AG08396 (cell line): ENCODE measurements around the gene ZNF485.
A peak's percentile ranks its signal among the peaks of the same experiment; 100 is the strongest.
"Not testable (repeated sequence)": the region's sequence is repeated elsewhere in the genome, so short reads cannot be mapped to it uniquely, and the experiment has no call there.

Experiments used
- DNase-seq: peaks from one replicate; pipeline ENCODE4 v3.0.0; 2012; ENCODE audit warnings: low spot score, mixed read lengths

The ZNF485 gene

DNA sequence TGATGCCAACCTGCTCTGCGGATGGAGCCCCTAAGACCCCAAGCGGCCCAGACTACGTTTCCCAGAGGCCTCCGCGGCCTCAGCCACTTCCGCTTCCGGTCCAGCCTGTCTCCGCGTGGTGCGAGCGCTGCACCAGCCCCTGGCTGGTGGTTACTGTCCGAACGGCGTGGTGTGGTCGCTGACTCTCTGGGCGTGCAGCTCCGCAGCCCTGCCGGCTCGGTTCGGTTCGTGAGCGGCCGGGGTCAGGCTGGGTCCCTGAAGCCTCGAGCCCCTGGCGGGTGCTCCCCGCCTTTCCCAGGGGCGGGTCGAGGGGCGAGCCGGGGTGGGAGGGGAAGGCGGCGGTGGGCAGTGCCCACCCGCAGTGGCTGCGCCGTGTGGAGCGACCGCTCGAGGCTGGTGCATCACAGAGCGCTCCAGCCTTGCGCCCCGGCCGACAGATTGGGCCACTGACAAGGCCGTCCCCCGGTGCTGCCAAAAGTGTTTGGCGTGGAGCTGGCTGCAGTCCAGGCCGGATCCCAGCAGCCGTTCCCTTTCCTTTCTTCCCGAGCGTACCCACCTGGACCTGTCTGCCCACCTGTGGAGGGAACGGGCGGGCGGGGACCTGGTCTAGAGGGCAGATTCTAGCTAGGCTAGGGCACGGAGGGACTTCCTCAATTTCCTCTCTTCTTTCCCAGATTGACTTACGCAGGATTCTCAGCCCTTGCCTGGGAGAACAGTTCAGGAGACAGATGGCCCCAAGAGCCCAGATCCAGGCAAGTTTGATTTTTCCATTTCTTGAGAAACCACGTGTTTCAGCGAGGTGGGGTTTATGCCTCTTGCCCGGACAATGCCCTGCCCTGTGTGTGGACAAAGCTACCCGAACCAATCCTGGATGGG is at the start of gene ZNF485:
Gene ZNF485 (plus strand): TSS at position 116 of the 876 bp plus-strand sequence. CDS start 613 bp downstream, at position 729.
- DNase-seq, result peak; percentile 90

GRCh38 chr10:43557214-43557613 is 49.0 kb upstream of the ZNF485 start:
- no peak for DNase-seq

GRCh38 chr10:43569681-43570080 is 36.6 kb upstream of the ZNF485 start:
- DNase-seq, result no peak

DNA sequence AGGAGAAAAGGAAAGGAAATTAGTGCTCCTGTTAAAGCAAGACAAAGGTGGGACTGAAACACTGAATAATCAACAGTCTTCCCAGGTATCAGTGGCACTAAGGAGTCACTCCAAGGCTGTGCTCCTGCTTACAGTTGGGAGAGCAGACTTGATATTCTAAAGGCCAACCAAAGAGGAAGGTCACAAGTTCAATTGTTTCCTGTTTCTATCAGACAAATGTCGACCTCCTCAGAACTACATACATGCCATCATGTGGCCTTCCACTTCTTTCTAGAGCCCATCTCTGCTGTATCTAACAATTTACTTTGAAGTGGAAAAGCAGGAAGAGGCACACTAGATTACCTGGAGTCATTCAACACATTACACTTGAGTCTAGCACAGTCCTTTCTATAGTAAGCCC is 35.3 kb upstream of the ZNF485 start:
- DNase-seq, result no peak

GRCh38 chr10:43573250-43574000 is 32.8 kb upstream of the ZNF485 start:
- no peak for DNase-seq

DNA sequence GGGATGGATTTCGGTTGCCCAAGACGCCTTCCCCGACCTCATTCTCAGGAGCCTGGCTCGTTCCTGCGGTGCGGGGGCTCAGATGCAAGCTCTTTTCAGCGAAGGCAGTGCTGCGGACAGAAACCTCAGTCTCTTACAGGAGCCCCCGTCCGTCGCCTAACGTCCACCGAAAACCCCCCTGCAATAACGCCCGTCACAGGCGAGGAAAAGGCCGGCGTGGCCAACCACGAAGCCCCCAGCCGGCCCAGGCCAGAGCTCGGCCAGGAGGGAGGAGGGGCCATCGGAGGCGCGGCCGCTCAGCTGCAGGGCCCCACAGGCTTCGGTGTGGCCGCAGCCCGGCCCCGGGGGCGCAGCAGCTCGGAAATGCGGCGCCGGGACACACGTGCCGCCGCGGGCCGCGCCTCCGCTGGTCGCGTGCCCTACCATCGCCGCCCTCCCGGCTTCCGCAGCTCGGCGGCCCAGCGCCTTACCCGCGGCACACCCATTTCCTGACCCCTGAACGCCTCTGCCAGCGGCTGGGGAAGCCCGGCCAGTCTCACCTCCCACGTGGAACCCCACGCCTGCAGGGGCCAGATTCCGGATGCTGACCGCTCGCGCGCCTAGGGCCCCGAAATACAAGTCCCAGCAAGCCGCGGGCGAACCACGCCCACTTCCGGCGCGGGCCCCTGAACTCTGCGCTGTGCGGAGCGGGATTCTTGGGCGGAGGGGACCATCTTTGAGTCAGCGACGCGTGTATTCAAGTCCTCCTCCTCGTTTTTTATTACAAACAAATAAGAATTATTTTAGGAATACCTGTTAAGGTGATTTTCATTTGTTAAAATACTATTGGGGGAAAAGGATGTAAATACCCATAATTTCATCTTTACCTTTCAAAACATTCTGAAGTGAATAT is 32.0 kb upstream of the ZNF485 start, which contains the start of gene ZNF239:
Gene ZNF239 (minus strand): TSS at position 616 of the 892 bp plus-strand sequence. CDS start 16,537 bp downstream, outside the sequence.
- peak; percentile 91 for DNase-seq

GRCh38 chr10:43574906-43575305 is 31.3 kb upstream of the ZNF485 start:
- DNase-seq, result no peak

DNA sequence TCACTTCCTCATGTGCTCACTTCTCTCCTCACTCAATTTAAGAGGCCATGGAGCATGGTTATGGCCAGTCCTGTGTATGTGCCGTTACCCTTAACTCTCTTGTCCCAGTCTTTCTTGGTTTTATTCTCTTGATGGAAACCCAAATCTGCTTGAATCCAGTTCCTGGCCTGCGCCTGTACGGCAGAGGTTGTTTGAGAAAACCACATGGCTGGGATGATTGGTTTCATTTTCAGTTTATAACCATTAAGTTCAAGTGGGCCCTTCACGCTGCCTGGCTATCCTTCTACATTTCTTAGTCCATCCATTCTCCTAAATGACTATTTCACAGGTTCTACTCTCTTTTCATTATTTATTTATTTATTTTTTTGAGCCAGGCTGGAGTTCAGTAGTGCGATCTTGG is 30.2 kb upstream of the ZNF485 start:
- no peak for DNase-seq

GRCh38 chr10:43576580-43576979 is 29.7 kb upstream of the ZNF485 start:
- no peak for DNase-seq

DNA sequence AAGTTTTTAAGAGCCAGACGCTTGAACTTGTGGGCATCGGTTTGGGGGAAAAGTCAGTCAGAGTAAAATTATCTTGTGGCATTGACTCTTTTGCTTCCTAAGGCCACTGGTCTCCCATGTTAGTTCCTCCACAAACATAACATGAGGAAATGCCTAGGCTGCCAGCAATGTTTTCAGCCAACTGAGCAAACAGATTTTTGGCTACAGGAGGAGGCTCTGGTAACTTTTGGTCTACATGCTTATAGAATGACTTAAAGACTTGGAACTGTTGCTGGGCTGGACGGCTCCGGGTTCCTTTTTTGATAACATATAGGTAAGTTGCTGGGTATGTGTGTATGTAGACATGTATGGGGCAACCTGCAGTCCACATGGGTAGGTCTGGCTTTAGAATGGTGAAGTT is 22.2 kb upstream of the ZNF485 start:
- DNase-seq, result no peak

DNA sequence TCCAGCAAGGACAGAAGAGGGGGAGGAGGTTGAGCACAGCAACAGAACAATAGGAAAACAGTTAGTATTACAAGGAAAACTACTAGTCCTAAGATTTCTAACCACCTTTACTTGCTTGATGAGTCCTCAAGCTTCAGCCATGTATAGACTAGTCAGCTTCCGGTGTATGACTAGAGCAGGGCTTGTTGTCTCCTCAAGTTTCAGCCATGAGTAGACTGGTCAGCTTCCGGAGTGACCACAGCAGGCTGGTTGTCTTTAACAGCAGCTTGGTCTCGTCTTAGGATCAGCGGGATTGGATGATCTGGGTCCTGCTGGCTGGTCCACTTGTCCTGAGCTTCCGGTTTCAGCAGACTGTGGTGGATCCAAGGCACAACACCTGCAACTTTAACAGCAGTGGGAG is 21.2 kb upstream of the ZNF485 start:
- DNase-seq, result no peak

DNA sequence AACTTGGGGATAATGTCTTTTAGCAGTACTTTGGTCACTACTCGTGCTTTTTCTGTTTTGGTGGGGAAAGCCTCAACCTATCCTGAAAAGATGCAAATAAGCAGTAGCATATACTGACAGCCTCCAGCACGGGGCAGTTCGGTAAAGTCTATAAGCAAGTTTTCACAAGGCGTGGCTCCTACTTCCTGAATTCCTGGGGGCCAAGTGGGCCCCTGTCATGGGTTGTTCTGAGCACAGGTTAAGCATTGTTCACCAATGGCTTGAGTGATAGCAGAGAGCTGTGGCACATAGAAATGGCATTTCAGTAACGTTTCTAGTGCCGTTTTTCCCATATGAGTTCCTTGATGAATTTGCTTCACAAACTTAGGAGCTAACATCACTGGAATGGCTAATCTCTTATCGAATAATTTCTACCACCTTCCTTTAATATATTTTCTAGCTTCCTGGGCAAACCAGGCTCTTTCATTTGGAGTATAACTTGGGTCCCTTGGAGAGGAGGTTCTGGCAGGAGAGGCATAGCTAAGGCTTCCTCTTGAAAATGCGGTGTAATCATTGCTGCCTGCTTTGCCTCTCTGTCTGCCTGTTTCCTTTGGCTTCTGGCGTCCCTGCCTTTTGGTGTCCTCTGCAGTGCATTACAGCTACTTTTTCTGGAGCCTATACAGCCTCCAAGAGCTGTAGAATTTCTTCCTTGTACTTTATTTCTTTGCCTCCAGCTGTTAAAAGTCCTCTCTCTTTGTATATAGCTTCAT is 20.1 kb upstream of the ZNF485 start:
- no peak for DNase-seq

GRCh38 chr10:43586730-43587115 is 19.5 kb upstream of the ZNF485 start:
- not testable (repeated sequence) for DNase-seq

DNA sequence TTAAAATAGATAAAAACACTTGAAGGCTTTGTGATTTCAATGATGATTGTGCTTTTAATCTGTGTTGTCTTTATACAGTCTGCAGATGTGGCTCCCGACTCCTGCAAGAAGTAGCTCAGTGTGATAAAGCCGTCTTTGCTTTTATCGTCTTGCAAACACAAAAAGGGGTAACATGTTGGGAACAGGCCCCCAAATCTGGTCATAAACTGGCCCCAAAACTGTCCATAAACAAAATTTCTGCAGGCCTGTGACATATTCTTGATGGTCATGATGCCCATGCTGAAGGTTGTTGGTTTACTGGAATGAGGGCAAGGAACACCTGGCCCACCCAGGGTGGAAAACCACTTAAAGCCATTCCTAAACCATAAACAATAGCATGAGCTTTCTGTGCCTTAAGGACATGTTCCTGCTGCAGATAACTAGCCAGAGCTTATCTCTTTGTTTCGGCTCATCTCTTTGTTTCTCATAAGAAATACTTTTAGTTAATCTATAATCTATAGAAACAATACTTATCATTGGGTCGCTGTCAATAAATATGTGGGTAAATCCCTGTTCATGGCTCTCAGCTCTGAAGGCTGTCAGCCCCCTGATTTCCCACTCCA is 14.8 kb upstream of the ZNF485 start:
- DNase-seq, result no peak

GRCh38 chr10:43594944-43595589 is 11.2 kb upstream of the ZNF485 start:
- peak; percentile 37 for DNase-seq

- DNase-seq, result no peak
Measured at GRCh38 chr10:43595739-43596298, 10.4 kb upstream of the ZNF485 start.

DNA sequence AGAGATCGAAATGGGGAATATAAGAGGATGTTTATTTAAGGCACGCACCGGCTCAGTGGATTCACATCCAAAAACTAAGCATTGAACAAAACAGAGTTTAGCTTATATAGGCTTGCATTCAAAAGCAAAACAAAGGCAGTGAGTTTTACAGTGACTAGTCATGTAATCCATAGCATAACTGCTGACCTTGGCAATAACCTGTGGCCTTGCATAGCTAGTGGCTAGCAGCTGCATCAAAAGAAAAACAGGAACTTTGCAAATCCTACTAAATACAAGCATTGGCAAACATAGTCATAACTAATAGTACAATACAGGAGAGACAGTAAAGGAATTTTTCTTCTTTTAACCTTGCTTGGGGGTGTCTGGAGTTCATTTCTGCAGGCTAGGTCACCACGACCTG is 9.7 kb upstream of the ZNF485 start:
- DNase-seq, result no peak

DNA sequence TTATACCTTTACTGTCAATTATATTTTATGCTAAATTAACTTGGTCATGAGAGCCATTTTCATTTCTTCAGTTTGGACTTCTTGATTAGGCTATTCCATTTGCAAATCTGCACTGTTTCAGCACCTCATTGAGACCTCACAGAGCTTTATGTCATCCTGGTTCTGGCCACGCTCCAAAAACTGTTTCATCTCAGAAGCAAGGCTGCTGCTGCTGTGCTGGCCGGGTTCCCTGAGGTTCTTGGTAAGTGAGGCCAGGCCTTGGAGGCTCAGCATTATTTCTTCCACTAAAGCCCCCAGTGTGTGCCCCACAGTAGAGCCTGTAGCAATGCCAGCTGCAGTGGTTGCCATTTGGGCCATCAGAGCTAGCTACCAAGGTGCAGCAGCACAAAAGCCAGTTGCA is 7.8 kb upstream of the ZNF485 start:
- DNase-seq, result peak; percentile 28

DNA sequence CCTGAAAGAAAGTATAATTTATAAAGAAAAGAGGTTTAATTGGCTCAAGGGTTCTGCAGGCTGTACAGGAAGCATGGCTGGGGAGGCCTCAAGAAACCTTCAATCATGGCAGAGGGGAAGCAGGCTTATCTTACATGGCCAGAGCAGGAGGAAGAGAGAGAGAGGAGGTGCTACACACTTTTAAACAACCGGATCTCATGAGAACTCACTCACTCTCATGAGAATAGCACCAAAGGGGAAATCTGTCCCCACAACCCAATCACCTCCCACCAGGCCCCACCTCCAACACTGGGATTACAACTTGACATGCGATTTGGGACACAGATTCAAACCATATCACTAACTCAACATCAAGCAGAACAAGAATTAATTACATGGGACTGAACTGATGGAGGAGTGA is 6.9 kb upstream of the ZNF485 start:
- no peak for DNase-seq

DNA sequence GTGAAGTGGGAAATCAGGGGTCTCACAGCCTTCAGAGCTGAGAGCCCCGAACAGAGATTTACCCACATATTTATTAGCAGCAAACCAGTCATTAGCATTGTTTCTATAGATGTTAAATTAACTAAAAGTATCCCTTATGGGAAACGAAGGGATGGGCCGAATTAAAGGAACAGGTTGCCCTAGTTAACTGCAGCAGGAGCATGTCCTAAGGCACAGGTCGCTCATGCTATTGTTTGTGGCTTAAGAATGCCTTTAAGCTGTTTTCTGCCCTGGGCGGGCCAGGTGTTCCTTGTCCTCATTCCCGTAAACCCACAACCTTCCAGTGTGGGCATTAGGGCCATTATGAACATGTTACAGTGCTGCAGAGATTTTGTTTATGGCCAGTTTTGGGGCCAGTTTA is 4.7 kb upstream of the ZNF485 start:
- not testable (repeated sequence) for DNase-seq
